Measurements from ENCODE around the gene PARP11. TPM values are rescaled to one million over a fixed set of nuclear protein-coding genes. Genes with fewer than 3 reads are reported as not detected.

PARP11 gene
- total RNA-seq, 1 donor from 2014 or later = 10.4 TPM

DNA sequence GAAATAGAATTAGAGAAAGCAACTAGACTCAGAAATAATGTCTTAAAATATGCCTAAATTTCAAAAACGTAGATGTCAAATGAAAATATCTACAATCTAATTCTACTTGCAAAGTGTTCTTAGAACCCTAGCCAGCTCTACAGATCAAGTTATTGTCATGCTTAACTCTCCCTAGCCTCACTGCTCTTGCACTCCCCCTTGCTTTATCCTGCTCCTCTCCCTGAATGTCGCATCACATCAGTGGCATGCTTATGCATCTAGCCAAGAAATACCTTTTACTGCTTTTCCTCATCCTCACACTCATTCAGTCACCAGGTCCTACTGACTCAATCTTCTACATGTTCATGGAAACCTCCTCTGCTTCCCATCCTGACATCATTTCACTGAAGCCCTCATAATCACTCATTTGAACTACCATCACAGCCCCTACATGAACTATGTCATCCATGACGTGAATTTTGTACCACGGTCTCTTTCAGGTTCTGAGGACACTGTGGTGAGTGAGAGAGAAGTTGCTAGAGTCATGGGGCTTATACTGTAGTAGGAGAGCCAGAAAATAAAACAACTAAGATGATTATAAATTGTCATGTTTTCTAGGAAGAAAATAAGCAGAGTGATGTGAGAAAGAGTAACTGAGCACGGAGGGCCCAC is 97.7 kb downstream of the PARP11 start:
- no peak for FAIRE-seq

DNA sequence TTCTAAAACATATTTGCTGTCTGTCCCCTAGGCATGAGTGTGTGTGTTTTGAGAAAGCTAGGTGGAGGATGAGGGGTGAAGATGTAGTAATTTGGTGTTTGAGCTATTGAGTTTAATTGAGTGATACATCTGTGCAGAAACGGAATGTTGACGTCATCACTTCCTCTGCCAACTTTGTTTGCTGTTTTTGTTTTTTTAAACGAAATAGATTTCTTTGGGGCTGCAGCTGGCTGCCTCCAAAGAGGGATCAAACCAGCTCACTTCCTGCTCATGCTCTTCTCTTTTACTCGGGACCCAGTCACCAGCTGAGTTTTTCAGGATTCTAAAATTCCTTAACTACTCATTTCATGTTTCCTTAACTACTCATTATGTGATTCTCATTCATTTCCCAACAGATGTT is 100.8 kb downstream of the PARP11 start:
- TF ChIP-seq, protein P1, sequence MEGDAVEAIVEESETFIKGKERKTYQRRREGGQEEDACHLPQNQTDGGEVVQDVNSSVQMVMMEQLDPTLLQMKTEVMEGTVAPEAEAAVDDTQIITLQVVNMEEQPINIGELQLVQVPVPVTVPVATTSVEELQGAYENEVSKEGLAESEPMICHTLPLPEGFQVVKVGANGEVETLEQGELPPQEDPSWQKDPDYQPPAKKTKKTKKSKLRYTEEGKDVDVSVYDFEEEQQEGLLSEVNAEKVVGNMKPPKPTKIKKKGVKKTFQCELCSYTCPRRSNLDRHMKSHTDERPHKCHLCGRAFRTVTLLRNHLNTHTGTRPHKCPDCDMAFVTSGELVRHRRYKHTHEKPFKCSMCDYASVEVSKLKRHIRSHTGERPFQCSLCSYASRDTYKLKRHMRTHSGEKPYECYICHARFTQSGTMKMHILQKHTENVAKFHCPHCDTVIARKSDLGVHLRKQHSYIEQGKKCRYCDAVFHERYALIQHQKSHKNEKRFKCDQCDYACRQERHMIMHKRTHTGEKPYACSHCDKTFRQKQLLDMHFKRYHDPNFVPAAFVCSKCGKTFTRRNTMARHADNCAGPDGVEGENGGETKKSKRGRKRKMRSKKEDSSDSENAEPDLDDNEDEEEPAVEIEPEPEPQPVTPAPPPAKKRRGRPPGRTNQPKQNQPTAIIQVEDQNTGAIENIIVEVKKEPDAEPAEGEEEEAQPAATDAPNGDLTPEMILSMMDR (IDR thresholded peaks at IDR 0.05; ENCODE audit: insufficient read depth, low read depth, low read length) = no peak
- no peak for TF ChIP-seq EZH2 (IDR thresholded peaks at IDR 0.05; ENCODE audit: insufficient read depth, low read length)
- Mint-ChIP-seq H3K4me1 (ENCODE audit: low read depth, unreplicated experiment) (no peaks in the 10 kb centered on the region), H3K36me3 (ENCODE audit: low read depth, unreplicated experiment) (no peaks in the 10 kb centered on the region), H3K27ac (ENCODE audit: unreplicated experiment) (no peak overlapping the region), H3K27me3 (ENCODE audit: low read depth, unreplicated experiment) (peaks cover 1% of the 10 kb centered on the region), H3K4me3 (ENCODE audit: unreplicated experiment) (no peak overlapping the region), H3K9me3 (ENCODE audit: unreplicated experiment) (no peaks in the 10 kb centered on the region)
- peaks cover 11% of the 10 kb centered on the region for H3K27me3 ChIP-seq (ENCODE audit: insufficient read depth, low read length)
- H3K4me1 ChIP-seq (ENCODE audit: insufficient read depth, low read length) = no peaks in the 10 kb centered on the region
- H3K4me2 ChIP-seq (ENCODE audit: low read length) = no peak overlapping the region
- no peak overlapping the region for H2AFZ ChIP-seq (ENCODE audit: low read depth, low read length)
- no peaks in the 10 kb centered on the region for H4K20me1 ChIP-seq (ENCODE audit: insufficient read depth, low read length)
- no peak overlapping the region for H3K9ac ChIP-seq (ENCODE audit: low read length)
- H3K9me3 ChIP-seq (ENCODE audit: insufficient read depth, low read depth, low read length) = no peaks in the 10 kb centered on the region
- H3K79me2 ChIP-seq (ENCODE audit: insufficient read depth, low read length) = no peaks in the 10 kb centered on the region
- H3K36me3 ChIP-seq (ENCODE audit: insufficient read depth, low read length) = no peaks in the 10 kb centered on the region
- H3K4me3 ChIP-seq (ENCODE audit: insufficient read depth, low read depth, low read length) = no peak overlapping the region
- no peak for FAIRE-seq
- no peak for DNase-seq (ENCODE audit: low read depth)
- H3K27ac ChIP-seq (ENCODE audit: low read depth, low read length) = no peak overlapping the region

More for the DNA sequence above, 97.7 kb downstream of the PARP11 start:
- no peak for TF ChIP-seq EZH2 (IDR thresholded peaks at IDR 0.05; ENCODE audit: insufficient read depth, low read length)
- TF ChIP-seq, protein P1 (IDR thresholded peaks at IDR 0.05; ENCODE audit: insufficient read depth, low read depth, low read length) = no peak
- no peaks in the 10 kb centered on the region for H3K9me3 Mint-ChIP-seq (ENCODE audit: unreplicated experiment)
- no peak overlapping the region for H2AFZ ChIP-seq (ENCODE audit: low read depth, low read length)
- H3K4me2 ChIP-seq (ENCODE audit: low read length) = no peak overlapping the region
- no peaks in the 10 kb centered on the region for H3K4me1 Mint-ChIP-seq (ENCODE audit: low read depth, unreplicated experiment)
- H3K27me3 Mint-ChIP-seq (ENCODE audit: low read depth, unreplicated experiment) = peaks cover 10% of the 10 kb centered on the region
- no peak overlapping the region for H3K9ac ChIP-seq (ENCODE audit: low read length)
- no peaks in the 10 kb centered on the region for H3K79me2 ChIP-seq (ENCODE audit: insufficient read depth, low read length)
- H4K20me1 ChIP-seq (ENCODE audit: insufficient read depth, low read length) = no peaks in the 10 kb centered on the region
- H3K4me3 ChIP-seq (ENCODE audit: insufficient read depth, low read depth, low read length) = no peak overlapping the region
- H3K36me3 Mint-ChIP-seq (ENCODE audit: low read depth, unreplicated experiment) = no peaks in the 10 kb centered on the region
- no peak overlapping the region for H3K4me3 Mint-ChIP-seq (ENCODE audit: unreplicated experiment)
- H3K4me1 ChIP-seq (ENCODE audit: insufficient read depth, low read length) = no peaks in the 10 kb centered on the region
- DNase-seq (ENCODE audit: low read depth) = no peak
- H3K27ac ChIP-seq (ENCODE audit: low read depth, low read length) = no peak overlapping the region
- H3K9me3 ChIP-seq (ENCODE audit: insufficient read depth, low read depth, low read length) = no peaks in the 10 kb centered on the region
- peaks cover 11% of the 10 kb centered on the region for H3K27me3 ChIP-seq (ENCODE audit: insufficient read depth, low read length)
- H3K27ac Mint-ChIP-seq (ENCODE audit: unreplicated experiment) = no peak overlapping the region
- H3K36me3 ChIP-seq (ENCODE audit: insufficient read depth, low read length) = no peaks in the 10 kb centered on the region

DNA sequence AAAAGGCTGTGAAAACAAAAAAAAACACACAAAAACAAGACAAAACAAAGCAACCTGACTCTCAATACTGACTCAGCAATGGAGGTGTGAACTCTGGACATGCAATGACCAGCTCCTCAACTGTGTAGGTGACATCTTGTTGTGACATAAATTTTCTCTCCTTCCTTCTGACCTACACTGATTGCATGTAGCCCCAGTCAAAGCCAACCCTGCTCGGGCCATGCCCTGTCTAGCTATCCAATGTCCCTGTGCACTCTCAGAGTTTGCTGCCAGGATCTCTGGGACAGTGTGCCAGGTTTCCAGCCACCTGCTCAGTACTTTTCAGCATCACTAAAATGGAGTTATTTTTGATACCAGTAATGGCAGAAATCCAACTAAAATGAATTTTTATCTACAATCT is 101.3 kb downstream of the PARP11 start:
- Histone ChIP-seq H4K20me1 (ENCODE audit: insufficient read depth, low read length) (no peaks in the 10 kb centered on the region), H3K27ac (ENCODE audit: low read depth, low read length) (no peak overlapping the region), H3K36me3 (ENCODE audit: insufficient read depth, low read length) (no peaks in the 10 kb centered on the region), H3K27me3 (ENCODE audit: insufficient read depth, low read length) (peaks cover 10% of the 10 kb centered on the region), H3K4me2 (ENCODE audit: low read length) (no peak overlapping the region), H3K9ac (ENCODE audit: low read length) (no peak overlapping the region), H3K9me3 (ENCODE audit: insufficient read depth, low read depth, low read length) (no peaks in the 10 kb centered on the region), H3K4me1 (ENCODE audit: insufficient read depth, low read length) (no peaks in the 10 kb centered on the region), H2AFZ (ENCODE audit: low read depth, low read length) (no peak overlapping the region), H3K79me2 (ENCODE audit: insufficient read depth, low read length) (no peaks in the 10 kb centered on the region), H3K4me3 (ENCODE audit: insufficient read depth, low read depth, low read length) (no peak overlapping the region)
- Mint-ChIP-seq H3K4me3 (ENCODE audit: unreplicated experiment) (no peak overlapping the region), H3K4me1 (ENCODE audit: low read depth, unreplicated experiment) (no peaks in the 10 kb centered on the region), H3K27ac (ENCODE audit: unreplicated experiment) (no peak overlapping the region), H3K9me3 (ENCODE audit: unreplicated experiment) (no peaks in the 10 kb centered on the region), H3K27me3 (ENCODE audit: low read depth, unreplicated experiment) (no peaks in the 10 kb centered on the region), H3K36me3 (ENCODE audit: low read depth, unreplicated experiment) (no peaks in the 10 kb centered on the region)
- DNase-seq (ENCODE audit: low read depth) (no peak), FAIRE-seq (no peak)
- no peak for TF ChIP-seq EZH2 (IDR thresholded peaks at IDR 0.05; ENCODE audit: insufficient read depth, low read length)
- TF ChIP-seq, protein P1 (IDR thresholded peaks at IDR 0.05; ENCODE audit: insufficient read depth, low read depth, low read length) = no peak
